Sigmoid colon (tissue), 7 donors: Measurements from ENCODE around the gene APLP2. TPM values are rescaled to one million over a fixed set of nuclear protein-coding genes. Genes with fewer than 3 reads are reported as not detected.

Source experiments
- DNase-seq: peaks from one replicate; pipeline ENCODE4 v3.0.0-alpha.2; 2019
- H3K27ac ChIP-seq, 4 donors: fragments of 200-600 bp; sonication (generic); one replicate each; pipeline ENCODE4 v1.5.1; 2016 to 2019; ENCODE audit warnings: mild to moderate bottlenecking in 1 of 4
- H3K27me3 ChIP-seq, 3 donors: fragments of 200-600 bp; sonication (generic); one replicate each; pipeline ENCODE4 v1.5.1; 2019; ENCODE audit warnings: mild to moderate bottlenecking in 1 of 3
- H3K36me3 ChIP-seq, 4 donors: fragments of 200-600 bp; sonication (generic); one replicate each; pipeline ENCODE4 v1.5.1; 2016 to 2019
- H3K4me1 ChIP-seq, 4 donors: fragments of 200-600 bp; sonication (generic); one replicate each; pipeline ENCODE4 v1.5.1; 2017 to 2019
- H3K4me3 ChIP-seq, 4 donors: fragments of 200-600 bp; sonication (generic); one replicate each; pipeline ENCODE4 v1.5.1; 2017 to 2019; ENCODE audit warnings: mild to moderate bottlenecking in 2 of 4, moderate library complexity in 1 of 4
- H3K9me3 ChIP-seq, 4 donors: fragments of 200-600 bp in 3 of 4; sonication (generic) in 3 of 4; one replicate each; pipeline versions ENCODE4 v1.5.1 to v1.6.1; 2013 to 2019
- CTCF ChIP-seq, 4 experiments: fragments of 450-650 bp in 3 of 4; fragments of 200-600 bp in 1 of 4; IDR thresholded peaks; one replicate each; pipeline ENCODE4 v1.5.1; 2016 to 2019; ENCODE audit warnings: antibody characterized with exemption in 4 of 4, mild to moderate bottlenecking in 3 of 4, moderate library complexity in 2 of 4
- EP300 ChIP-seq, 4 donors: sonication (generic); formaldehyde crosslinking; IDR thresholded peaks; one replicate each; pipeline ENCODE4 v1.6.1; 2017; ENCODE audit warnings: antibody characterized with exemption in 4 of 4
- POLR2A ChIP-seq, 2 donors: fragments of 450-650 bp; IDR thresholded peaks; one replicate each; pipeline ENCODE4 v1.6.1; 2016; ENCODE audit warnings: antibody characterized with exemption in 2 of 2, mild to moderate bottlenecking in 2 of 2, moderate library complexity in 2 of 2
- POLR2AphosphoS5 ChIP-seq, 4 donors: sonication (generic); formaldehyde crosslinking; IDR thresholded peaks; one replicate each; pipeline ENCODE4 v1.6.1; 2017; ENCODE audit warnings: antibody characterized with exemption in 4 of 4
- WGBS, 2 donors: extraction: QIAGEN DNeasy Blood & Tissue Kit; methylation state at CpG; one replicate each; pipeline ENCODE4 v1.1.7; 2013; 5-methylcytosine and 5-hydroxymethylcytosine counted together
- intact Hi-C: fragments of 100-400 bp; cut with DNase I; formaldehyde crosslinking; loops from one replicate; pipeline ENCODE4 v1.15.1; 2023
- polyA plus RNA-seq, 3 donors: library from polyadenylated mRNA; stranded (reverse); fragments of 200-250 nt; gene quantifications; one replicate each; pipeline ENCODE4 v1.2.3, GENCODE V29; 2013
- total RNA-seq, 4 donors: library from RNA; depleted of rRNA; stranded (reverse); fragments of >200 nt; gene quantifications; one replicate each; pipeline ENCODE4 v1.1.0, GENCODE V29; 2016
- donor health status: healthy with polysubstance abuse.
- donor health status: Bipolar disorder and iron deficiency.
- donor health status: healthy.

Gene APLP2
- total and polyA plus RNA-seq, 7 donors: 39.0 to 276 (median 247) TPM

- Histone ChIP-seq H3K36me3 (peaks cover 16 to 86% (median 28%) of the 10 kb centered on the region in 4 donors), H3K27ac (peak overlapping the region in 3 of 4 donors; percentile 34 to 55 (median 37)), H3K9me3 (no peaks in the 10 kb centered on the region), H3K27me3 (no peaks in the 10 kb centered on the region), H3K4me1 (peaks cover 0 to 9% (median 0%) of the 10 kb centered on the region in 4 donors), H3K4me3 (no peak overlapping the region)
- TF ChIP-seq EP300 (IDR thresholded peaks at IDR 0.05) (no peak), POLR2A (IDR thresholded peaks at IDR 0.05) (no peak), POLR2AphosphoS5 (IDR thresholded peaks at IDR 0.05) (no peak), CTCF (IDR thresholded peaks at IDR 0.05) (no peak)
- 90 to 94% methylated on average over 11 of the region's 11 CpGs for WGBS, 2 donors
- DNase-seq: no peak
- intact Hi-C loops: loop anchor here (5.0 kb wide), 1 partner anchor 128 kb away; the partner anchor contains the start of gene PRDM10
These were observed 60.2 kb downstream of the APLP2 start for GRCh38 chr11:130129922-130130321.

GRCh38 chr11:130131961-130132850 is 62.5 kb downstream of the APLP2 start:
- DNase-seq: no peak
- Histone ChIP-seq H3K36me3 (peaks cover 16 to 91% (median 30%) of the 10 kb centered on the region in 4 donors), H3K9me3 (no peaks in the 10 kb centered on the region), H3K4me1 (peaks cover 0 to 9% (median 0%) of the 10 kb centered on the region in 4 donors), H3K27me3 (no peaks in the 10 kb centered on the region), H3K4me3 (no peak overlapping the region), H3K27ac (no peak overlapping the region)
- no peak for TF ChIP-seq POLR2AphosphoS5 (IDR thresholded peaks at IDR 0.05)
- no peak for TF ChIP-seq EP300 (IDR thresholded peaks at IDR 0.05)
- no peak for TF ChIP-seq POLR2A (IDR thresholded peaks at IDR 0.05)
- peak; percentile 47 to 83 (median 79) for TF ChIP-seq CTCF (IDR thresholded peaks at IDR 0.05)
- intact Hi-C loops: loop anchor here (1.0 to 5.0 kb wide), 3 partner anchors 61 to 209 kb away; partner anchors contain the start of gene PRDM10
- 50 to 60% methylated on average over 9 of the region's 9 CpGs for WGBS, 2 donors

- H3K9me3 ChIP-seq: no peaks in the 10 kb centered on the region
- H3K27ac ChIP-seq: no peak overlapping the region
- H3K4me3 ChIP-seq: no peak overlapping the region
- H3K36me3 ChIP-seq: peaks cover 16 to 88% (median 32%) of the 10 kb centered on the region in 4 donors
- WGBS, 2 donors: 71 to 81% methylated on average over 8 of the region's 8 CpGs
- TF ChIP-seq POLR2A (IDR thresholded peaks at IDR 0.05) (no peak), CTCF (IDR thresholded peaks at IDR 0.05) (no peak), EP300 (IDR thresholded peaks at IDR 0.05) (no peak), POLR2AphosphoS5 (IDR thresholded peaks at IDR 0.05) (no peak)
- no peaks in the 10 kb centered on the region for H3K27me3 ChIP-seq
- DNase-seq: no peak
- H3K4me1 ChIP-seq: peaks cover 0 to 9% (median 0%) of the 10 kb centered on the region in 4 donors
- intact Hi-C loops: loop anchor here (2.0 to 5.0 kb wide), 2 partner anchors 63 to 131 kb away; partner anchors contain the start of gene PRDM10
These were observed 64.0 kb downstream of the APLP2 start for GRCh38 chr11:130133716-130134115.

- Histone ChIP-seq H3K4me1 (peaks cover 0 to 6% (median 0%) of the 10 kb centered on the region in 4 donors), H3K9me3 (no peaks in the 10 kb centered on the region), H3K36me3 (peaks cover 11 to 86% (median 24%) of the 10 kb centered on the region in 4 donors), H3K27ac (no peak overlapping the region), H3K4me3 (no peak overlapping the region), H3K27me3 (no peaks in the 10 kb centered on the region)
- WGBS, 2 donors: 89 to 91% methylated on average over 7 of the region's 7 CpGs
- no peak for TF ChIP-seq CTCF (IDR thresholded peaks at IDR 0.05)
- TF ChIP-seq POLR2AphosphoS5 (IDR thresholded peaks at IDR 0.05): no peak
- TF ChIP-seq EP300 (IDR thresholded peaks at IDR 0.05): no peak
- no peak for TF ChIP-seq POLR2A (IDR thresholded peaks at IDR 0.05)
- intact Hi-C loops: no loop called here
- no peak for DNase-seq
These were observed 66.4 kb downstream of the APLP2 start for GRCh38 chr11:130136107-130136506.
